Measurements from ENCODE around the gene PDIA5.
A peak's percentile ranks its signal among the peaks of the same experiment; 100 is the strongest.

The PDIA5 gene

GRCh38 chr3:123028233-123028828 is 38.5 kb upstream of the PDIA5 start:
- CTCF ChIA-PET, result interaction anchor here (1.0 to 4.1 kb wide), 19 partner anchors 9 to 1481 kb away, joined by 3 to 27 read pairs (median 4); partner anchors contain the start of genes HSPBAP1 and POLQ
- peak; percentile 40 for TF ChIP-seq CTCF (IDR thresholded peaks at IDR 0.05; ENCODE audit: control extremely low read depth, extremely low read depth, low read depth, missing control alignments)
- peak; percentile 67 for DNase-seq (ENCODE audit: extremely low spot score)
- POLR2A ChIA-PET, result no interaction called here

GRCh38 chr3:123031051-123031450 is 35.8 kb upstream of the PDIA5 start:
- TF ChIP-seq CTCF (IDR thresholded peaks at IDR 0.05; ENCODE audit: control extremely low read depth, extremely low read depth, low read depth, missing control alignments), result no peak
- DNase-seq (ENCODE audit: extremely low spot score), result no peak
- CTCF ChIA-PET, result interaction anchor here (1.1 to 4.1 kb wide), 9 partner anchors 9 to 280 kb away, joined by 3 to 27 read pairs (median 5); no protein-coding TSS in a partner anchor
- POLR2A ChIA-PET, result no interaction called here

- TF ChIP-seq CTCF (IDR thresholded peaks at IDR 0.05; ENCODE audit: control extremely low read depth, extremely low read depth, low read depth, missing control alignments), result no peak
- ChIA-PET CTCF (interaction anchor here (0.9 to 2.9 kb wide), 5 partner anchors 13 to 277 kb away, joined by 3 to 17 read pairs (median 4); no protein-coding TSS in a partner anchor), POLR2A (no interaction called here)
- DNase-seq (ENCODE audit: extremely low spot score), result no peak
Observed at GRCh38 chr3:123032057-123032456, 34.8 kb upstream of the PDIA5 start.

GRCh38 chr3:123034120-123034519 is 32.7 kb upstream of the PDIA5 start:
- CTCF ChIA-PET, result no interaction called here
- DNase-seq (ENCODE audit: extremely low spot score), result no peak
- TF ChIP-seq CTCF (IDR thresholded peaks at IDR 0.05; ENCODE audit: control extremely low read depth, extremely low read depth, low read depth, missing control alignments), result no peak
- POLR2A ChIA-PET, result no interaction called here

GRCh38 chr3:123034996-123035395 is 31.8 kb upstream of the PDIA5 start:
- no peak for TF ChIP-seq CTCF (IDR thresholded peaks at IDR 0.05; ENCODE audit: control extremely low read depth, extremely low read depth, low read depth, missing control alignments)
- no peak for DNase-seq (ENCODE audit: extremely low spot score)
- ChIA-PET CTCF (interaction anchor here (1.0 kb wide), 1 partner anchor 92 kb away, joined by 3 read pairs; no protein-coding TSS in a partner anchor), POLR2A (no interaction called here)

GRCh38 chr3:123036352-123037014 is 30.3 kb upstream of the PDIA5 start:
- ChIA-PET CTCF (interaction anchor here (3.1 kb wide), 1 partner anchor 8 kb away, joined by 14 read pairs; the partner anchor contains the start of gene SEMA5B), POLR2A (no interaction called here)
- no peak for DNase-seq (ENCODE audit: extremely low spot score)
- TF ChIP-seq CTCF (IDR thresholded peaks at IDR 0.05; ENCODE audit: control extremely low read depth, extremely low read depth, low read depth, missing control alignments), result no peak
